HFF-Myc (cell line): Measurements from ENCODE around the gene PPARA.

Experiments used
- DNase-seq: peaks from one replicate; pipeline ENCODE4 v3.0.0-alpha.2; 2011; ENCODE audit warnings: low read depth; ENCODE audit errors: extremely low read depth
- H3K4me3 ChIP-seq: replicated peaks from 2 replicates; pipeline ENCODE4 v1.5.1; 2011; ENCODE audit warnings: low read depth, mild to moderate bottlenecking, control low read depth, low read length
- CTCF ChIP-seq: IDR thresholded peaks from 2 replicates; pipeline ENCODE4 v1.5.1; 2012; ENCODE audit warnings: mild to moderate bottlenecking, low read depth, low read length, control low read depth; ENCODE audit errors: missing control alignments

The PPARA gene

GRCh38 chr22:46104881-46105493 lies 45.3 kb upstream of the PPARA start:
- TF ChIP-seq CTCF, result no peak
- no peak overlapping the region for H3K4me3 ChIP-seq
- no peak for DNase-seq

- TF ChIP-seq CTCF, result no peak
- DNase-seq, result no peak
- H3K4me3 ChIP-seq, result no peak overlapping the region
Observed at GRCh38 chr22:46105494-46106278, 44.6 kb upstream of the PPARA start.

GRCh38 chr22:46106279-46107022 lies 43.9 kb upstream of the PPARA start:
- DNase-seq, result no peak
- no peak overlapping the region for H3K4me3 ChIP-seq
- TF ChIP-seq CTCF, result no peak

- DNase-seq, result no peak
- H3K4me3 ChIP-seq, result no peak overlapping the region
- TF ChIP-seq CTCF, result no peak
Observed at GRCh38 chr22:46107089-46107664, 43.1 kb upstream of the PPARA start.

- no peak for TF ChIP-seq CTCF
- H3K4me3 ChIP-seq, result no peak overlapping the region
- DNase-seq, result no peak
Observed at GRCh38 chr22:46107753-46108563, 42.4 kb upstream of the PPARA start.
